ENCODE measurements around the gene ADD1.
"Not testable (repeated sequence)": the region's sequence is repeated elsewhere in the genome, so short reads cannot be mapped to it uniquely, and the experiment has no call there.

The ADD1 gene

GRCh38 chr4:2943364-2944090, 99.9 kb downstream of the ADD1 start:
- ChIA-PET CTCF (interaction anchor here (0.5 to 0.7 kb wide), 2 partner anchors 12 to 88 kb away, joined by 3 read pairs; no protein-coding TSS in a partner anchor), POLR2A (ENCODE audit: low non-redundant PET) (no interaction called here)
- DNase-seq (ENCODE audit: low spot score), result no peak
- H3K27ac ChIP-seq, result peak overlapping the region; percentile 92
- no peak for TF ChIP-seq CTCF (conservative IDR thresholded peaks at IDR 0.05; ENCODE audit: low read depth)

GRCh38 chr4:2944091-2944482, 100.4 kb downstream of the ADD1 start:
- DNase-seq (ENCODE audit: low spot score), result no peak
- CTCF ChIA-PET, result interaction anchor here (0.7 kb wide), 1 partner anchor 12 kb away, joined by 3 read pairs; no protein-coding TSS in a partner anchor
- peak overlapping the region; percentile 92; the same call in 1 of the 2 replicates for H3K27ac ChIP-seq
- POLR2A ChIA-PET (ENCODE audit: low non-redundant PET), result no interaction called here
- TF ChIP-seq CTCF (conservative IDR thresholded peaks at IDR 0.05; ENCODE audit: low read depth), result no peak

- TF ChIP-seq CTCF (conservative IDR thresholded peaks at IDR 0.05; ENCODE audit: low read depth), result no peak
- H3K27ac ChIP-seq, result peak overlapping the region; percentile 92
- ChIA-PET CTCF (interaction anchor here (0.7 kb wide), 1 partner anchor 11 kb away, joined by 3 read pairs; no protein-coding TSS in a partner anchor), POLR2A (ENCODE audit: low non-redundant PET) (no interaction called here)
- no peak for DNase-seq (ENCODE audit: low spot score)
Measured at GRCh38 chr4:2944586-2945526, 101.2 kb downstream of the ADD1 start.

- POLR2A ChIA-PET (ENCODE audit: low non-redundant PET), result not testable (repeated sequence)
Measured at GRCh38 chr4:2945619-2946604, 102.3 kb downstream of the ADD1 start.

GRCh38 chr4:2946812-2947600, 103.4 kb downstream of the ADD1 start:
- H3K27ac ChIP-seq, result peak overlapping the region; percentile 28; the same call in 1 of the 2 replicates
- CTCF ChIA-PET, result no interaction called here
- TF ChIP-seq CTCF (conservative IDR thresholded peaks at IDR 0.05; ENCODE audit: low read depth), result no peak
- DNase-seq (ENCODE audit: low spot score), result no peak
- POLR2A ChIA-PET (ENCODE audit: low non-redundant PET), result no interaction called here

More at GRCh38 chr4:2945619-2946604, 102.3 kb downstream of the ADD1 start:
- H3K27ac ChIP-seq; DNase-seq (ENCODE audit: low spot score); CTCF ChIA-PET: not testable (repeated sequence)

GRCh38 chr4:2947926-2948325, 104.3 kb downstream of the ADD1 start:
- ChIA-PET CTCF (interaction anchor here (0.6 kb wide), 1 partner anchor 166 kb away, joined by 5 read pairs; no protein-coding TSS in a partner anchor), POLR2A (ENCODE audit: low non-redundant PET) (no interaction called here)
- no peak for DNase-seq (ENCODE audit: low spot score)
- peak overlapping the region; percentile 21; the same call in 1 of the 2 replicates for H3K27ac ChIP-seq
- TF ChIP-seq CTCF (conservative IDR thresholded peaks at IDR 0.05; ENCODE audit: low read depth), result no peak

All from RWPE1 (cell line).